GM19025 (cell line): Measurements from ENCODE around the gene CD37.

ENCODE experiments used
- ATAC-seq: cut with Tn5 transposase; IDR thresholded peaks from one replicate; pipeline ENCODE4 v1.9.1; 2021; ENCODE audit warnings: mild to moderate bottlenecking, low read depth, moderate library complexity; ENCODE audit not compliant: unreplicated experiment

CD37 gene

DNA sequence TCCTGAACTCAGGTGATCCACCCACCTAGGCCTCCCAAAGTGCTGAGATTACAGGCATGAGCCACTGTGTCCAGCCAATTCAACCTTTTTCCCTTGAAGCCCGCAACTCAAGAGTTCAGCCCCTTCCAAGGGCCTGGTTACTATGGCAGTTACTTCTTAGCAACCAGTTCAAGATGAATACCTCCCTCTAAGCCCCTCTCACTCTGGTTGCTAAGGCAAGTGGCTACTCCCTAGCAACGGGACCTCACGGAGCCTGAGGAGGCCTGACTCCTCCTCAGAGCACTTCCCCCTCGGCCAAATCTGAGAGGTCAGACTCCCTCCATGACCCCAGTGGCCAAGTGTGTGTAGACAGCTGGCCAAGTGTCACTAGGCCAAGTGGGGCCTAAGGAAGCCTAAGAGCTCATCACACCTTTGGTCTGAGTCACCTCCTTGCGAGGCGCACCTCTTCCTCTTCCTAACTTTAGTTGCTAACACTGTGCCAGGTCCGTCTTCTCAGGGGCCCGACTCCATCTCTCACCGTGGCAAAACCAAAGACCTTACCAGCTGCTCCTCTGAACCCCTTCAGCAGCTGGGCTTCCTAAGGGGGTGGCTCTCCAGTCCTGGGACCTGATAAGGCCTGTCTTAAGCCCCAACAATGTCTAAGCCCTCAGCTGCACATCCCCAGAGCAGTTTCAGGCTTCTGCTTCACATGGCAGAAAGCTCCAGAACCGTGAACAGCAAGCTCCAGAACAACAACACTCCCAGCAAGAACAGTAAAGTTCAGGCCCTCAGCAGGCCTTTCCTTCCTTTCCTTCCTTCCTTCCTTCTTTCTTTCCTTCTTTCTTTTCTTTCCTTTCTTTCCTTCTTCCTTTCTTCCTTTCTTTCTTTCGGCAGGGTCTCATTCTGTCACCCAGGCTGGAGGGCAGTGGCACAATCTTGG is 9.6 kb downstream of the CD37 start:
- ATAC-seq = no peak

DNA sequence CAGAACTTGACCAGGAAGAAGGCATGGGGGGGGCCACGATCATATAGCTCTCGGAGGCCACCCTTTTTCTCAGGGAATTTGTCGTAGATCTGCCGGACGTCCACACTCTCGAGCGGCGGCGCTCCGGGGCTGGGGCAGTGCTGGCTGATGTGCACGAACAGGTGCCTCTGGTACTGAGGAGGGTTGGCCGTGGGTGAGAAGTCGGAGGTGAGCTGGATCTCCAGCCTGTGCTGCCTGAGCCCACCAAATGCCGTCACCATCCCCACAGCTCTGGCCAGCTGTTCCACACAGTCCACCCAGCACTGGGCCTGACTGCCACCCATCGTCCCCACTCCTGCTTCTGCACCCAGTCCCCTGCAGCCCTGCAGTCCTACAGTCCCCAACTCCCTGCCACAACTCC is 12.0 kb downstream of the CD37 start:
- ATAC-seq = no peak

DNA sequence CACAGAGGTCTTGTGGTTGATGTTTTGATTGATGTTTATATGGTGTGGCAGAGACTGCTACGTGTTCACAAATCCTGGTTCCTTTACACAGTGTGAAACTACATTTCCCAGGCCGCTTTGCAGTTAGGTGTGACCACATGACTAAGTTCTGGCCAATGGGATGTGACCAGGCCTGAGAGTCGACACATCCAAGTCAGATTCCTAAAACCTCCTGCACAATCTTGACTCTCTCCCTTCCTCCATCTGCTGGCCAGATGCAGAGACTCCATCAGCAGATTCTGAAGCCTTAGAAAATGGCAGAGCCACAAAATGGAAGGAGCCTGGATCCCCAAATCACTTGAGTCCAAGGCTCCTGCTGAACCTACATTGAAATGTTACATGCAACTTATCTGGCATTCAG is 12.6 kb downstream of the CD37 start:
- ATAC-seq = no peak

DNA sequence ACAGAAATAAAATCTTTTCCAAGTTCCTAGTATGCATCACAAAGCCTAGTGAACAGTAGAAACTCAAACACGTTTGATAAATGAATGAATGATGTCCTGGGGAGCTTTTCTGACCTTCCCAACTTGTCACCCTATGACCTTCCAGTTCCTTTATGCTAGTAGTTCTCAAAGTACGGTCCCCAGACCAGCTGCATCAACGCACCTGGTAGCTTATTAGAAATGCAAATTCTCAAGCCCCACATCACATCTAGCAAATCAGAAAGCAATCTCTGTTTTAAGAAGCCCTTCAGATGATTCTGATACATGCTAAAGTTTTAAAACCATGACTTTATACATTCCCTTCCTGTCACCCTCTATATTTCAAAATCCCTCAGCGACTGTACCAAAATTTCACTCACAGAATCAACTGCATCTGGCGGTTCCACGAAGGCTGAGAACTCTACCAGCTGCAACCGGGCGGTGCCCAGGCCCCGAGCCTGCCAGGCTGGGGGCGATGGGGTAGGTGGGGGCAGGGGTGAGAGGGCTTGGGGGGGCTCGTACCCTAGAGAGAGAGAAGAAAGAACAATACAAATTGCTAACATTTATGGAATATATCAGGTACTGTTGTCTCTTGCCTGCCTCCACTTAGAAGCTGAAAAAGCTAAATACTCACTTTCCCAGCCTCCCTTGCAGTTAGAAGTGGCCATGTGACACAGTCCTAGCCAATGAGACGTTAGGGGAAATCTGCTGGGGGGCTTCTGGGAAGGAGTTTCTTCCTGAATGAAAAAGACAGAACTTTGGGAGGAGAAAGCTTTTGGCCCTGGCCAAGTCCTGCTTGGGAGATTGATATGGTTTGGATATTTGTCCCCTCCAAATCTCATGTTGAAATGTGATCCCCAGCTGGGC is 13.3 kb downstream of the CD37 start:
- no peak for ATAC-seq

DNA sequence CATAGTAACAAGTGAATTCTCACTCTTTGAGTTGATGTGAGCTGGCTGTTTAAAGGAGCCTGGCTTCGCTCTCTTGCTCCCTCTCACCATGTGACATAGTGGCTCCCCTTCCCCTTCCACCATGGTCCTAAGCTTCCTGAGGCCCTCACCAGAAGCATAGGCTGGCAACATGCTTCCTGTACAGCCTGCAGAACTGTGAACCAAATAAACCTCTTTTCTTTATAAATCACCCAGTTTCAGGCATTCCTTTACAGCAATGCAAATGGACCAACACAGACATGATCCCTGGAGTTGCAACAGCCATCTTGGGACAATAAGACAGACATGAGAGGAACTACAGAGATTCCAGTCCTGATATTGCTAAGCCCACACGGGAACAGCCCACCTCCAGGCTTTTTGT is 14.4 kb downstream of the CD37 start:
- ATAC-seq = no peak

- ATAC-seq = no peak
Measured at GRCh38 chr19:49355909-49356353, 20.7 kb downstream of the CD37 start.

DNA sequence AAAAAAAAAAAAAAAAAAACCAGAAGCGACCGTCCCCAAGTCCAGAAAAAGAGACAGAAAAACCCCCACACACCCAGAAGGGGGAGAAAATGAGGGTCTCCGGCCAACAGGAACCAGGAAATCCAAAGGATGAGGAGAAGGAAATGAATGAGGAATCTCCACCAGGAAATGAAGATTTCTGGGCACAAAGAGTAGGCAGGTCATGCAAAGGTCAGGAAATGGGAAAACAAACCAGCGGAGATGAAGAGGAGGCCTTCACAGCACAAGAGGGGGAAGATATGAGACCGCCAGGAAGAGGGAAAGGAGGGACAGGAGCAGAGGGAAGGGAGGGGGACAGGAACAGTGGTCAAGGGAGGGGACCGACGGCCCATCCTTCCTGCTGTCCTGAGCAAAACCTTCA is 21.2 kb downstream of the CD37 start:
- no peak for ATAC-seq

DNA sequence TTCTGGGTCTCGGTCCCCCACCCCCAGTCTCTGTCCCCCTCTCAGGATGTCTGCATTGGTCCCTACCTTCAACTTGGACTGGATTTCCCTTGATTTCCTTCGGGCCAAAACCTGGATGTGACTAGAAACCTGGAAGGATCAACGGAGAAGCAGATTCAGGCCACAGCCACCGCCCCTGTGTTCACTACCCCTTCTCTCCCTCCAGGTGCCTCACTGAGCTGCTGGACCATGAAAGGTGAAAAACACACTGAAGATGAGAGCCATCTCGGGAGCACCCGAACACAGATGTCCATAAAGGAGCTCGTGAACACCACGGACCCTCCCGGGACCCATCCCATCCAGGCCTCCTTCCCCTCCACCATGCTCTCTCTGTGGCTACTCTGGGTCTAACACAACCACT is 22.0 kb downstream of the CD37 start:
- no peak for ATAC-seq

GRCh38 chr19:49359851-49360820 is 24.9 kb downstream of the CD37 start:
- ATAC-seq = no peak

DNA sequence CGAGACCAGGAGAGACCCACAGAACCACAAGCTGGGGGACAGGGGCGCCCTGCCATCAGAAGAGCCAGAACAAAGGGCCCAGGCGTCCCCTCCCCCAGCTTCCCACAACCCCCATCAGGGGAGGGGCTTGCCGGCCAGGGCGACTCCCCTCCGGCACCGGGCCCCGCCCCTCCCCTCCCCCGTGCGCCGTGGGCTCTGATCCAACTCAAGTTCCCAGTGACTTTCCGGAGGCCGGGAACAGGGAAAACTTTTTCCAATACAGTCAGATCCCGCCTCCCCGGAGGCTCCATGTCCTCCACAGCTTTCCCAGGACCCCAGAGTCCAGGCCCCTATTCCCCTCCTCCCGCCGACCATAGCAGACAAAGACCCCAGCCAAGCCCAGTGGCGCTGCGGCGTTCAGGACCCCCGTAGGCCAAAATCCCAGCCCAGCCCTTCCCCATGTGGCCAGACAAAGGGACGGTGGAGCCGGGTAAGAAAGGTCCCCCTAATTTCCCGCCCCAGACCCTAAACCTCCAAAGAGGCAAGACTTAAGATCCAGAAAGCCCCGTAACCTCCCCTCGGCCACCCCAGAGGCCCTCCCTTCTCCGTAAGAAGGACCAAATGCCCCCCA is 26.3 kb downstream of the CD37 start:
- no peak for ATAC-seq

DNA sequence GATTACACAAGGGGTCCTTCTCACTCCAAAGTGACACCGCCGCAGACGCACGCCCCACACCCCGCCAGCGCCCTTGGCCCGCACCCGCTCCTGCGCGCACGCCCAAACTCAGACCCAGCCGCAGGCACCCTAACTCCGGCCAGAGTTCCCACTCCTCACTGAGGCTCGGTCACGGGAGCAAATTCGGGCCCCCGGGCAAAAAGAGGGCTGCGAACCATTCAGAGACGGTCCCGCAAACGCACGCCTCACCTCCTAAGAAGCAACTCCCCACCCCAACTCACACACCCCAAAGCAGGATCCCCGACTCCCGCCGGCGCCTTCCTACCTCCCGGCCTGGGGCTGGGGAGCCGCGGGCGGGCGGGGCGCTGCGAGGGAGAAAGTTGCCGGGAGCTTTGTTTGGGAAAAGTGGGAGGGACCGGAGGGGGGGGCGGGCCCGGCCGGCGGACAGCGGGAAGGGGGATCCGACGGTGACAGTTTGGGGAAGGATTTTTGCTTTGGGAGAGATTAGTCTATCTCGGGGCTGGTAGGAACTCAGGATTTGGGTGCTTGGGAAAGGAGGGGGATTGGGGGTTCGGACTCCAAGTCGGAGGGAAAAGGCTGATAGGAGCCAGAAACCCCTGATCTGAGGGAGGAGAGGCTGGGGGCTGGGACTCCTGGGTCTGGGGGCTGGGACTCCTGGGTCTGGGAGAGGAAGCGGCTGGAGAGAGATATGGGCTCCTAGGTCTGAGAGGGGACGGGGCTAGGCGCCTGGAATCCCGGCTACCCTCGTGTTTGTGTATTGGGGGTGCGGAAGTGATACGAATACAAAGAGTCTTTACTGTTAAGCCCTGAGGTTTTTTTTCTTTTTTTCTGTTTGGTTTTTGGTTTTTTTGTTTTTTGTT is 27.1 kb downstream of the CD37 start, which contains the start of gene TEAD2:
TSS of gene TEAD2 (minus strand) at position 369 of the 881 bp plus-strand sequence. CDS start 2,341 bp downstream, outside the sequence.
- ATAC-seq = no peak

DNA sequence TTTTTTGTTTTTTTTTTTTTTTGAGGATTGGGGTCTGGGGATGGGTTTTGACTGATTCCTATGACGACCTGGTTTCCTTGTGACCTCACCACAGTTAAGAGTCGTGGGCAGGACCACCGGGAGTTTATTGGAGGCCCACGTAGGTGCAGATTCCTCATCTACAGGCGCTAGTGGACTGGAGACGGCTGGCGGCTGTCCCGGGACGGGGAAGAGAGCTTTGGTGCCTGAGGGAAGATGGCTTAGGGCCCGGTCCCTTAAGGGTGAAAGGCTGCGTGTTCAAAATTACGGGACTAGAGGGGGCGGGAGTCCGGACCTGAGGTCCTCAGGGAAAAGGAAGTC is 27.7 kb downstream of the CD37 start:
- no peak for ATAC-seq

DNA sequence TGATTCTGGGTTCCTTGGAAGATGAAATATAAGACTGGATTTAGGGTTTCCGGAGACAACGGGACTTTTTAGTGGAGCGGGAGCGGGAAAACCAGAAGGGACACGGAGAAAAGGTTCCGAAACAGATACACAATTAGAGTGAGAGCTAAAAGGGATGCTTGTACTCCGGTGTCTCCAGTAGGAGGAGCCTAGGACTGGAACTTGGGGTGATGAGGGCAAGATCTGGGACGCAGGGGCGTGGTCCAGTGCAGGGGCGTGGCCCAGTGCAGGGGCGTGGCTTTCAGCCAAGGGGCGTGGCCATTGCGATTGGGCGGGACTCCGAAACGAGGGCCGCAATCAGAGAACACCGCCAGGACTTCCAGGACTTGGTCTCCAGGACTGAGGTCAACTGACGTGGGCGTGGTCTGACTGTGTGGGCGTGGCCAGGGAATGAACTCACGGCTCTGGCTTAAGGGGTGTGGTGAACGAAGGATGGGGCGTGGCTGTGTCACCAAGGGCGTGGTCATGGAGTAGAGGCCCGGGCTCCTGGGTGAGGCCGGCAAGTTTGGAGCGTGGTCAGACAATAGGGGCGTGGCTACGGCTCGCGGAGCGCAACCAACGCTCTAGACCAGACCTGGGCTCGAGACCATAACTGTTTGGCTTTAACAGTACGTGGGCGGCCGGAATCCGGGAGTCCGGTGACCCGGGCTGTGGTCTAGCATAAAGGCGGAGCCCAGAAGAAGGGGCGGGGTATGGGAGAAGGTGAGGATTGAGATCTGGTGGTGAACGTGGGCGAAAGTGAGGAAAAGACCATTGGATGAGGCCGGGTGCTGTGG is 28.3 kb downstream of the CD37 start, which contains the start of gene DKKL1:
TSS of gene DKKL1 (plus strand) at position 610 of the 815 bp plus-strand sequence. CDS start at position 732, 122 bp downstream.
- no peak for ATAC-seq

- ATAC-seq = no peak
Measured at GRCh38 chr19:49364083-49364737, 29.0 kb downstream of the CD37 start.

DNA sequence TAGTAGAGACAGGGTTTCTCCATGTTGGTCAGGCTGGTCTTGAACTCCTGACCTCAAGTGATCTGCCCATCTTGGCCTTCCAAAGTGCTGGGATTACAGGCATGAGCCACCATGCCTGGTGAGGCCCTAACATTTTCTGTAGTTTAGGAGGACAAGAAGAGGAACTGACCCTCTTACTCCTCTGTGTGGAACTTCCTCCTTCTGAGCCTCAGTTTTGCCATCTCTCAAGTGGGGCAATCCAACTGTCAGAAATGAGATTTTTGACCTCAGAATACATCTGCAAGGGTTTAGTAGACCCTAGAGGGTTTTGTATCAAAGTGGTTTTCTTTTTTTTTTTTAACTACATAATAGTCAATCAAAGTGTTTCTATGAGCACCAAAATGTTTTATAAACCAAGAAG is 30.9 kb downstream of the CD37 start:
- no peak for ATAC-seq

GRCh38 chr19:49368711-49369358 is 33.6 kb downstream of the CD37 start:
- ATAC-seq = no peak

DNA sequence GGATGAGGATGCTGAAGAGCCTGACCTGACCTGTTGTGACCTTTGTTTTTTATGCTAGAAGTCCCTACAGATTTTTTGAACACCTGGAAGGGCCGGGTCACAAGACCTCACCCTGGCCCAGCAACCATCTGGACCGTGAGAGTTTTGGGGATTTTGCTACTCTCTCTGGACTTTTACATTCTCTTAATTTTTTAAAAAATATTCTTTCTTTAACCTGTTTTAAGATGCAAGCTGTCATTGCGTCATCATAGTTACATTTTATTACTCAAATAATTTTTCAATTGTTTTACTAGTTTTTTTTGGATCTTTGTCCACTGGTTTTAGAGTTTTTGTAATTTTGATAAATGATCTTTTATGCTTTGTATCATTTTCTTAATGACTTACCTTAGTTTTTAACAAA is 36.0 kb downstream of the CD37 start:
- ATAC-seq = no peak
